Cerebellar cortex (tissue), 1 donor: Measurements from ENCODE around the gene SPATA2.
A peak's percentile ranks its signal among the peaks of the same experiment; 100 is the strongest.

Source experiments
- DNase-seq: peaks from one replicate; pipeline ENCODE4 v3.0.0-alpha.2; 2015; ENCODE audit warnings: low spot score

The SPATA2 gene

DNA sequence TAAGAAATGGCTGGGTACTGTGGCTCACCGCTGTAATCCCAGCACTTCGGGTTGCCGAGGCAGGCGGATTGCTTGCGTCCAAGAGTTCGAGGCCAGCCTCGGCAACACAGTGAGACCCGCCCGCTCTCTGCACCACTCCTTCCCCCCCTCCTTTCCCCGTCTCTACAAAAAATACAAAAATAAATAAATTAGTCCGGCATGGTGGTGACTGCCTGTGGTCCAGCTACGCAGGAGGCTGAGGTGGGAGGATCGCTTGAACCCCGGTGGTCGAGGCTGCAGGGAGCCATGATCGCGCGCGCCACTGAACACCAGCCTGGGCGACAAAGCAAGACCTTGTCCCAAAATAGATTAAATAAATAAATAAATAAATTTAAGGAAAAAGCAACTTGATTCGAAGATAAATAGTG is 20.4 kb upstream of the SPATA2 start:
- DNase-seq, result no peak

DNA sequence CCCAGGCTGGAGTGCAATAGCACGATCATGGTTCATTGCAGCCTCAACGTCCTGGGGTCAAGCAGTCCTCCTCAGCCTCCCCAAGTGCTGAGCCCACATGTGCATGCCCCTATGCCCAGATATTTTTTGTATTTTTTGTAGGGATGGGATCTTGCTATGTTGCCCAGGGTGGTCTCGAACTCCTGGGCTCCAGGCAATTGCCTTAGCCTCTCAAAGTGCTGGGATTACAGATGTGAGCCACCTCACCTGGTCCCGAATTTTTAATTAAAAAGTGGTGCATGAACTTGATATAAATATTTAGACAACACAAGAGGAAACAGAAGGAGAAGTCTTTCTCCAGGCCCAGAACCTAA is 13.8 kb upstream of the SPATA2 start:
- DNase-seq, result no peak

DNA sequence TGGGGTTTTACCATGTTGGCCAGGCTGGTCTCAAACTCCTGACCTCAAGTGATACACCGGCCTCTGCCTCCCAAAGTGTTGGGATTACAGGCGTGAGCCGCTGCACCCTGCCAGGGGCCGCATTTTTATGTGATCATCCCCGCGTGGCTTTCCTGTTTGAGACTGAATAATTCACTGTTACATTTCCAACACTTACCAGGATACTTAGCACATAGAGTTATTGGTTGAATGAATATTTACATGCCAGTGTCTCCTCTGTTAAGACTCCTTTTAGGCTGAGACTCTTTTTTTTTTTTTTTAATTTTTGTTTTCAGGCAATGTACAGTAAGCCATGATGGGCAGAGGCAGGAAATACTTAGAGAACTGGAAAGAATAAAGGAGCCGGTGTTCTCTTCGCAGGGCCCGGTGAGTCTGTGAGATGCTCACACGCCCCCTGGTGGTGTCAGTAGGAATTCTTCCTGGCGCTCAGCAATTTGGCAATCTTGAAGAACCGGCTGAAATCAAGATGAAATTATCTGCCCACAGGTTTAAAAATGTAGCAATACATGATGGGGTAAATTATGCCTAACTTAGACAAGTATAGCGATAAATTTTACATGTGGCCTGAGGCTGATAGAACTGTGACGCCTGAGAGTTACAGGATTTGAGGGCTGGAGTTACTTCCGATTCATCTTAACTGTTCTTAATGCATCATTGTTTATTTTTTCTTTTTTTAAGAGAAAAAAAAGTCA is 13.2 kb upstream of the SPATA2 start:
- DNase-seq, result peak; percentile 92

DNA sequence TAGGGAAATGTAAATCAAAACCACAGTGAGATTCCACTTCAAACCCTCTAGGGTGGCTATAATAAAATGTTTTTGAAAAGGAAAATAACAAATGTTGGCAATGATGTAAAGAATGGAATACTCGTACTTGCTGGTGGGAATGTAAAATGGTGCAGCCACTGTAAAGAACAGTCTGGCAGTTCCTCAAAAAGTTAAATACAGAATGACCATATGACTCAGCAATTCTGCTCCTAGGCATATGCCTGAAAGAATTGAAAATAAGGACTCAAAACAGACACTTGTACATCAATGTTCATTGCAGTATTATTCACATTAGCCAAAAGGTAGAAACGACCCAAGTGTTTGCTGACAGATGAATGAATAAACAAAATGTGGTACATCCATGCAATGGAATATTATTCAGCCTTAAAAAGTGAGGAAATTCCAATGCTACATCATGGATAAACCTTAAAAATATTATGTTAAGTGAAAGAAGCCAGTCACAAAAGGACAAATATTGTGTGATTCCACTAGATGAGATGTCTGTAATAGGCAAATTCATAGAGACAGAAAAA is 10.6 kb upstream of the SPATA2 start:
- no peak for DNase-seq

DNA sequence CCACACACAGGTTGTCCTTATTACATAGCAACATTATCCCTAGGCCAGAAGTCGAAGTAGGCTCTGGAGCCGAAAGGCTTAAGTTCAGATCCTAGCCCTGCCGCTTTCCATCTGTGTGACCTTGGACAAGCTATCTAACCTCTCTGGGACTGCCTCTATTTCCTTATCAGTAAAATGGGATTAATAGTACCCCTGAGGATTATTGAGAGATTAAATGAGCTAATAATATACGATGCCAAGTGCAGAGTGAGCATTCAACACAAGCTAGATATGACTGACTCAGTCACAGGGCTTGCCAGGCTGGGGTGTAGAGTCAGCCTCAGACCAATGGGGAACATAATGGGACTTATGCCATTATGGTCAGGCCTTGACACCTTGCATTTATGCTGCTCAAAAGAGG is 8.9 kb upstream of the SPATA2 start:
- no peak for DNase-seq

DNA sequence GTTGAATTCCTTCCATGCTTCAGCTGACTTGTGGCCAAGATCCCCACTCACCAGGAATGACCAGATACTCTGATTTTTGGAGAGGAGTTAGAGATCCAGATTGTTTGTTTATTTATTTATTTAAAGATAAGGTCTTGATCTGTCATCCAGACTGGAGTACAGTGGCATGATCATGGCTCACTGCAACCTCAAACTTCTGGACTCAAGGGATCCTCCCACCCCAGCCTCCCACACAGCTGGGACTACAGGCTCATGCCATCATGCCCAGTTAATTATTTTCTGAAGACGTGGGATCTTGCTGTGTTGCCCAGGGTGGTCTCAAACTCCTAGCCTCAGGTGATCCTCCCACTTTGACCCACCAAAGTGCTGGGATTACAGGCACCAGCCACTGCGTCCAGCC is 4.1 kb upstream of the SPATA2 start:
- no peak for DNase-seq

DNA sequence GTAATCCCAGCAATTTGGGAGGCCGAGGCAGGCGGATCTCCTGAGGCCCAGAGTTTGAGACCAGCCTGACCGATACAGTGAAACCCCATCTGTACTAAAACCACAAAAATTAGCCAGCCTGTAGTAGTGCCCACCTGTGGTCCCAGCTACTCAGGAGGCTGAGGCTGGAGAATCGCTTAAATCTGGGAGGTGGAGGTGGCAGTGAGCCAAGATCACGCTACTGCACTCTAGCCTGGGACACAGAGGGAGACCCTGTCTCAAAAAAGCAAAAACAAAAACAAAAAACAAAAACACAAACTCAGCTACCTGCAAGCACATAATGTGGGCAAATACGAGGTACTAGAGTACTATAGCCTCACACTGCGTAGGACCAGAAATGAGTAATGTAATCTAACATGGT is 3.7 kb upstream of the SPATA2 start:
- DNase-seq, result no peak

DNA sequence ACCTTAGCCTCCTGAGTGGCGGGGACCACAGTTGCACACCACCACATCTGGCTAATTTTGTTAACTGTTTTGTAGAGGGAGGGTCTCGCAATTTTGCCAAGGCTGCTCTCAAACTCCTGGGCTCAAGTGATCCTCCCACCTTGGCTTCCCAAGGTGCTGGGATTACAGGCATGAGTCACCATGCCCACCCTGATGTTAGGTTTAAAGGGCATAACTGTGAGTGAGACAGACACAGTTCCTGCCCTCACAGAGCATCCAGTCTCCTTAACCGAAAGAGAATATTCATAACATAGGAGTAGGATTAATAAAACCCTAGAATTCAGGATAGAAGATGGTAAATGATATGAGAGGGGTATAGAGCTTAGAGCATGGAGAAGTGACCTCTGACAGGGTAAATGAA is 3.1 kb upstream of the SPATA2 start:
- DNase-seq, result no peak

DNA sequence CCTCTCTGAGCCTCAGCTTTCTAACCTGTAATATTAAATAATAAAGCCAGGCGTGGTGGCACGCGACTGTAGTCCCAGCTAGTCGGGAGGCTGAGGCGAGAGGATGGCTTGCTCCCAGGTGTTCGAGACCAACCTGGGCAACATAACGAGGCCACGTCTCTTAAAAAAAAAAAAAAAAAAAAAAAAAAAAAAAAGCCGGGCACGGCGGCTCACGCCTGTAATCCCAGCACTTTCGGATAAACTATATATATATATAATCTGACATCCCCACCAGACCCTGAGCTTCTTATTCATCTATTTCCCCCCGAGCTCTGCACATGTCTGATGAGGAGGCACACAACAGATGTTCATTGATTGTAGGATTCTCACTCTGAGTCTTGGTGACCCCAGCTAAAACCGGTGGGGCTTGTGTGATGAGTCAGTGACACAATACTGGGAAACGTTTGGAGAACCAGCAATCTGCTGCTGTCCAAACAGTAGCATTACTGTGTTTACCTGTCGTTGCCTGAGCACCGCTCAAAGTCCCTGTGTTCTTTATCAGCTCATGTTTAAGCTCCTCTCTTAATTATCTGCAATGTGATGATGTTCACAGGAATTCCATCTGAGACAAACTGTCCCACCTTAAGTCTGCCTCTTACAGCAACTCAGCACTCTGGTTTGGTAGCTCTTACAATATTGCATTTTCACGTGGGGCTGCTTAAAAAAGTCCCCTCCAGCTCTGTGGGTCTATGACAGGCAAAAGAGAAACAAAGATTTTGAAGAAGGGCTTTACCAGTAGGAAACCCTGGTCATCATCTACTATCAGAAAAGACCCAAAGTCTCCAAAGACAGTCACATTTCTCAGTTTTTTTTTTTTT is 1.0 kb upstream of the SPATA2 start:
- peak; percentile 51 for DNase-seq

DNA sequence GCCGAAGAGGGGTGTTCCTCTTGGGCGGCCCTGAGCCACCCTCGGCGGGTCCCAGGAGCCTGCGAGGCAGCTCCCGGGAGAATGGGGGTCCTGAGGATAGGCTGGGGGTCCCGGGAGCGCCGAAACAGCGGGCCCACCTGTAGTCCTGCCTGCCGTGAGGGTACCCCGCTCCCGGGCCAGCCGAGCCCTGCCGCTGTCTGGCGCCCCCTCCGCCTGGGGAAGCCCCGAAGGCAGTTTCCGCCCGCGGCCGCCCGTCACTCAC is 280 bp downstream of the SPATA2 start:
- DNase-seq, result no peak

DNA sequence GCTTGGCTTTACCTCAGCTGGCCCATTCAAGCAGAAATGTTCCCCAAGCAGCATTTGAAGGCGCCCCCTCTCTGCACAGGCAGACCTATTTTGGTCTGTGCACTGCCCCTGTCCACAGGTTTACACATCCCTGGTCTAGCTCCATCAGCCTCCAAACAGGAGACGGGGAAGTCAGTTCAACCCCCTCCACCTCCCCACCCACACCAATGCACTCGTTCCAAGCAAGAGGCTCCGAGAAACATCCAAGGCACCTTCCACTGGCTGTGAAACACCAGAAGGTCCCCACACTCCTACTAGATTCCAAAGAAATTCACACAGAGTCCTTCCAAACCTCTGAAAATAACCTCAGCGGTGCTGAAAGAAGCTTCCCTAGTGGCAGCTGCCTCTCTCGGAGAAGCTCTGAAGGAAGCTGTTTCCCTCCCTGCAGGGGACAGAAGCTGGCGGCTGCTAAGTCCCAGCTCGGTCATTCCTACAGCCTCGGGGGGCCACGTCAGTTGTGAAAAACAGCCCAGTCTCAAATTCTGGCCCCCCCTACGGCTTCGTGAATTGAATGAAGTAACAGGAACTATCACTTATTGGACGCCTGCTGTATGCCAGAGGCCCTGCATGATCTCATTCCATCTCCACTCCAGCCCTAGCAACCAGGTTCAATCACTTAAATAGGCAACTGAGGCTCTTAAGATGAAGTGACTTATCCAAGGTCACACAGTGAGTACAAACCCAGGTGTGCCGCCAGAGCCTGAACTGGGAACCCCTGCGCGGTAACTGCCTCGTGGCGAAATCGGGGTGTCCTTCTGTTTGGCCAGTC is 815 bp downstream of the SPATA2 start:
- DNase-seq, result peak; percentile 40

DNA sequence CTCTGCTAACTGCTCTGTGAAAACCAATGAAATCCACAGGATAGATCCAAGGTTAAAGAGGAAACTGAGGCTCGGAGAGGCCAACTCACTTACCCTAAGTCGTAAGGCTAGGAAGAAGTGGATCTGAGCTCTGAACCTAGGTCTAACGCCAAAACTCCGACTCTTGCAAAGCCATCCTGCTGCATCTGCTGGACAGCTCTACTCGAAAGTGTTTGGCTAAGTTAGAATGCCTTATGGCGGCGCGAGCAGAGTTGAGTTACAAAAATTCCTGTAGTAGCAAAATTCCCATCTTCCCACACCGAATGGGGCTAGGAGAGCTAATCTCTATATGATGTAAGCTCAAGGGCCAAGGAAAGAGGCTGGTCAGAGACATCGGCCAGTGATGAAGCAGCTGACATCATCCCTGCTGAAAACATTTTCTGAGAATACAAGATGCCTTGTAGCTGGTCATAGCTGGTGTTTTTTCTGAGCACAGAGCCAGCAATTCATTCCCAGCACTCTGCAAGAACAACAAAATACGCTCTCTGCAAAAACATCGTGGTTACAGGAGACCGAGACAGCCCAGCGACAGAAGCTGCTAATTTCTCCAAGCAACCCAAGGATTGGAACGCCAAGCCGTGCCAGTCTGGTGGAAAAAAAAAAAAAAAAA is 1.8 kb downstream of the SPATA2 start:
- peak; percentile 37 for DNase-seq

DNA sequence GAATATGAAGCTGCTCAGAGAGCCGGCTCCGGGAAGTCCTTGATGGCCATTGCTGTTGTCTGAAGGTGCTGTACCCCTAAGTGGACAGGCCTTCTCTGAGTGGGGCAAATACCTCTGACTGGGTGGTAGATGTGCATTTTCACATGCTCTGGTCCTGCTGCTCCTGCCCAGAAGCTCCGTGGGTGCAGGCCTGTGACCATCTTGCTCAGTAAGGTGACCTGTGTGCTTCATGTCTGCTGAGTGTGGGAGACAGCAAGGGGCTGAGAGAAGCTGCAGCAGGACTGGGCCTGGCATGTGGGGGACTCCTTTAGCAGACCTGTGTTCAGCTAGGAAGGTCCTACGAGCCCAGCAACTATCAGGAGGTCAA is 5.0 kb downstream of the SPATA2 start:
- DNase-seq, result no peak

DNA sequence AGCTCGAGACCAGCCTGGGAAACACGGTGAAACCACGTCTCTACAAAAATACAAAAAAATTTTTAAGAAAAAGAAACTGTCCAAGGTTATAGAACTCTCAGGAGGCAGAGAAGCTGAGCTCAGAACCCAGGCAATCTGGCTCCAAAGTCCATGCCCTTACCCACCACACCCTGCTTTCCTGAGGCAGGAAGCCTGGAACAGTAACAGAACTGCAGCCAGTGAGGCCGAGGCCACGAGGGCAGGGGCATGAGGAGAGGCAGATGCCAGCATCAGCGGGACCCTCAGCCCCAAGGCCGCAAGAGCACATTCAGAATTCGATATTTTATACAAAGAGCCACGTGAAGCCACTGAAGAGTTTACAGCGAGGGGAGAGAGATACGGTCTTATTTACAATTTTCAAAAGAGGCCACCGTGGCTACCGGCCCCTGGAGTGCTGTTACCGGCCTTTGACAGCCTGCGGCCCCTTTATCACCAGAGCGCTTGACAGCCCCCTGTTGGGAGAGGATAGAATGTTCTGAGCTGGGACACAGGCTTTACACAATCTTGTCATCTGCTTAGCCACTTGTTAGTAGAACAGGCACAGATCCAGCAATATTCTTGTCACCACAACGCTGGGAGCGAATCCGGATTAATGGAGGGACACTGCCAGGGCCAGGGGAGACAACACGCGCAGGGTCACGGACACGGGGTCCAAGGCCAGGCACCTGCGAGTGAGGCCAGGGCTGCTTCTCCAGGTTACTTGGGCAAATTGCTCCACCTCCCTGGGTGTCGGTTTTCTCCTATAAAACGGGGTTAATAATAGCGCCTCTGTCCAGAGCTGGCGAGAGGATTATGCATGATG is 5.6 kb downstream of the SPATA2 start:
- peak; percentile 83 for DNase-seq

DNA sequence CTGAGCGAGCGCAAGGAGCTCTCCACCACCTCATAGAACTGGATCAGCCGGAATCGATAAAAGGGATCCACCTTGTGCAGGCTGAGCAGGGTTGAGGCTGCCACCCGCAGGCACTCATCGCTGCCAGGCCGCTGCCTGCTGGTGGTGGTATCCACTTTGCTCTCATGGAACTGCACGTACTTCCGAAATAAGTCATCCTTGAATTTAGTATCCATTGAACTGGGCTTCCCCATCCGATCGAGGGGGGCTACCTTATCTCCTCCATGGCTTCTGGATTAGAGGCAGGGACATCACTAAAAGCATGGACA is 7.1 kb downstream of the SPATA2 start:
- DNase-seq, result no peak

DNA sequence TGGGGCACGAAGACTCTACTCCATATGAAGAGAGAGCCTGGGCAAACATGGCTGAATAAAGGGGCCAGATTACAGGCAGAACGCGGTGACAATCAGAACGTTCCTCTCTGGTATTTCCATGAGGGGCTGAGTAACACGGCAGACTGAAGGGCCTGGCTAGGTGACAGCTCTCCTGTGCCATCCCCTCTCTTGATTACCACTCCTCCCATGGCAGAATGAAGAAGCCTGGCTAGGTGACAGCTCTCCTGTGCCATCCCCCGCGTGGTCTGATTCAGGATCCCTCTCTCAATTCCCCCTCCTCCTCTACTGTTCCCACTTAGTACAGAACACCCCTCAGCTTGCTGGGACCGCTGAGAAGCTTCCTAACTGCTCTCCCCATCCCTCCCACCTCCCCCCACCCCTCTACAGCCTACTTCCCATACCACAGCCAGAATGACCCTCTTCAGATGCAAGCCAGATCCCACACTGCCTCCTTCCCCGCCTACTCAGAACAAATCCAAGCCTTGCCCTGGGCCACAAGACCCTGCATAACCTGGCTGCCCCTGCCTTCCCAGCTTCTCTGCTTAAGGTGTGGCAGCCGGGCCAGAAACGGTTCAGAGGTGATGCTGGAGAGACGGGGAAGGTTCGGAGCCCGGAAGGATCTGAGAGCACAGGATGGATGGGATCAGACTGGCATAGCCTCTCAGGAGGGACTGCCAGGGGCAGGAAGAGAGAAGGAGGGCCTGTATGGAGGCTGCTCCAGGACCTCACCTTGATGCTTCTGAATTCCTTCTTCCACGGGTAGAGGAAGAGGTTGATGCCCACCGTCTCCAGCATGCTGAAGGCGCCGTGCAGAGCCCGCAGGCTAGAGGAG is 7.7 kb downstream of the SPATA2 start:
- no peak for DNase-seq

DNA sequence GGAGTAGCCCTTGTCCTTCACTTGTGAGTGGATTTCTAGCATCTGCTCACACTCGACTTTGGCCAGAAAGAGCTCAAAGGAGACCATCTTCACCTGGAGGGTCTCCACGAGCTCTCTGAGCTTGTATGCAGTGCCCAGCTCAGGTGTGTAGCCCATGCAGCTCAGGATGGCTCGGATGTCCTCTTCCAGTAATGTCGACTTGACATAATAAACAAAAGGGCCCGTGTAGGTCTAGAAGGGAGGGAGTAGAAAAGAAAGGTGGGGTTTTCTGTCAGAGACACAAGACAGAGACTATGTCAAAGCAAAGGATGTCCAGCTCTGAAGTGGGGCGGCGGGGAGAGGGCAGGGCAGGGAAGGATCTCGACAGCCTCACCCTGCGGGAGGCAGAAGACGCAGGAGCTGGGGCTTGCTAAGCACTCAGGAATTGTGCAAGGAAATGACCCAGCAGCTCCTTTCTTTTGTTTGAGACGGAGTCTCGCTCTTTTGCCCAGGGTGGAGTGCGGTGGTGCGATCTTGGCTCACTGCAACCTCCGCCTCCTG is 8.6 kb downstream of the SPATA2 start:
- no peak for DNase-seq

DNA sequence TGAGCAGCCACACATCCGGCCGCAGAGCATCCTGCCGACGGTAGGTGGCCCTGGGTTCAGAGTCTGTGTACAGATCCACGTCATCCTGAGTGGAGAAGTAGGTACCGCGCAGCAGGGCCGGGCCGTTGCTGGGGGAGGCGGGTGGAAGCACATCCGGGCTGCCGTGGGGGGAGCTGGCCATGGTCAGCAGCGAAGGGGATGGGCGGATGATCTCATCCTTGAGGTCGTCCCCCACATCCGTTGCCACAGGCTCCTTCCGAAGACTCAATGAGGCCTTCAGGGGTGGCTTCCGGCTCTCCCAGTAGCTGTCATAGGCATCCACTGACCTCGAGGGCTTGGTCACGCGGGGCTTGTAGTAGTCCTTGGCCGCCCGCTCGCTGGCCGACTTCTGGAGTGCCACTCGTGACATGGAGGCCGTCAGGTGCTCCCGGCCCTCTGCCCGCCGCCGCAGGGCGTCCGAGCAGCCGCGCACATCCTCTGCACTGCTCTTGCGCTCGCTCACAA is 9.2 kb downstream of the SPATA2 start:
- DNase-seq, result no peak

DNA sequence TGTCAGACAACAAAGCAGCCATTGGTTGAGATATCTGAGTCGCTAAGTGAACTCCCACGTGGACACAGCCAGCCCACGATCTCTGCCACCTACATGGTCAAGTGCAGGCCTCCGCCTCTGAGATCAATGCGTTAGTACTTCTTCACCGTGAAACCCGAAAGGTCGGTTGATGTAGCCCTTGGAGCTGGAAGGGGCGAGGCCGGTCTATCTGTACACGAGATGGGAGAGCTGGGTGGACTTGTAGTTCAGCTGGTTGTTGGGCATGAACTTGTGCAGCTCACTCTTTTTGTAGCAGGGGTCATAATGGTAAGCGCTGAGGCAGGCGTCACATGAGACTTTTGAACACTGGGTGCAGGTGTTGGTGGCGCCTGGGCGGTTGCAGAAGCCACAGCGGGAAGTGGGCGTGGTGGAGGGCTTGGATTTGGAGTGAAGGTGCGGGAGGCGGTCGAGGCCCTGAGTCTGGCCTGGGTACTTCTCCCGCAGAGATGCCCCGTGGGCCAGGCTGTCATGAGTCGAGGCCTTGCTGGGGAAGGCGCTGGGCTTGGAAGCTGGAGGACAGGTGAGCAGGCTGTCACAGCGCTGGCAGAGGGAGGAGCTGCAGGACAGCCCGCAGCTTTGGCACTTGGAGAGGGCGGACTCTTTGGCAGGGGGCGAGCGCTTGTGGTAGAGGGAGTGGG is 9.8 kb downstream of the SPATA2 start:
- DNase-seq, result no peak
